Left ventricle myocardium superior (tissue), 1 donor: ENCODE results near the gene EPHA3. TPM values are rescaled to one million over a fixed set of nuclear protein-coding genes. Genes with fewer than 3 reads are reported as not detected.

ENCODE experiments used
- ATAC-seq: fragments of 200-7000 bp; cut with Tn5 transposase; one replicate; pipeline ENCODE4 v1.9.1; 2020; ENCODE audit warnings: mild to moderate bottlenecking, moderate library complexity
- DNase-seq: peaks from one replicate; pipeline ENCODE4 v3.0.0-alpha.2; 2020
- intact Hi-C: fragments of 100-400 bp; cut with micrococcal nuclease; formaldehyde crosslinking; loops from one replicate; pipeline ENCODE4 v1.11.0; 2022
- total RNA-seq: library from RNA; stranded (reverse); fragmentation: NEBNext Ultra II Directional; extraction: Animal tissue kit (Norgen Biotek cat#: 25700); gene quantifications from one replicate; pipeline ENCODE4 v1.2.1, GENCODE V29; 2021
- donor health status: DM: no; HTN: yes; CAD: no; lungs with severe emphysema.

Gene EPHA3
- total RNA-seq, 1 donor from 2014 or later, result 1.9 TPM

GRCh38 chr3:89216016-89216739 lies 108.8 kb downstream of the EPHA3 start:
- intact Hi-C loops, result no loop called here
- no peak for ATAC-seq

GRCh38 chr3:89217148-89217685 lies 109.8 kb downstream of the EPHA3 start:
- DNase-seq (no peak), ATAC-seq (no peak)
- intact Hi-C loops, result no loop called here

More at GRCh38 chr3:89216016-89216739, 108.8 kb downstream of the EPHA3 start:
- no peak for DNase-seq

- ATAC-seq (no peak), DNase-seq (no peak)
- intact Hi-C loops, result no loop called here
Measured at GRCh38 chr3:89221924-89222323, 114.5 kb downstream of the EPHA3 start.

GRCh38 chr3:89223188-89223587 lies 115.8 kb downstream of the EPHA3 start:
- no peak for ATAC-seq
- no peak for DNase-seq
- intact Hi-C loops, result no loop called here

GRCh38 chr3:89227218-89227617 lies 119.8 kb downstream of the EPHA3 start:
- DNase-seq (no peak), ATAC-seq (peak; percentile 38)
- intact Hi-C loops, result no loop called here

- ATAC-seq, result peak; percentile 44
- DNase-seq, result no peak
Measured at GRCh38 chr3:89227634-89228033, 120.2 kb downstream of the EPHA3 start.

DNA sequence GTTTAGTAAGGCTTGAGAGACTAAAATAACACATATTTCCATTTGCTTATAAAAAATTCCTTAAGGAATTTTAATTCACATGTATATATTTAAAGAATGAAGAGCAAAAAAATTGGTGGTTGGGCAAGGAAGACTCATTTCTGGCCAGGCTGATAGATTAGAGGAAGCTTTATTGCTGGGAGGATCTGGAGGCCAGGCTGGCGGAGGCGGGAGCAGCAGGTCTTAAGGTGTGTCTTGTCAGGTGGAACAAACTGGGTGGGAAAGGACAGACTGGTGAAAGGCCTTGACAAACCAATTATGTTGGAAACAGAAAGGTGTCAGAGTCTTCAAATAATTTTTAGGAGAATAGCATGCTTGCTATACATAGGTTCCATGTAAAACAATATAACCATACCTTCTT lies 124.7 kb downstream of the EPHA3 start:
- intact Hi-C loops, result no loop called here
- no peak for DNase-seq
- no peak for ATAC-seq

More at GRCh38 chr3:89227634-89228033, 120.2 kb downstream of the EPHA3 start:
- intact Hi-C loops, result no loop called here

- intact Hi-C loops, result no loop called here
- ATAC-seq (no peak), DNase-seq (no peak)
Measured at GRCh38 chr3:89234620-89235019, 127.2 kb downstream of the EPHA3 start.

DNA sequence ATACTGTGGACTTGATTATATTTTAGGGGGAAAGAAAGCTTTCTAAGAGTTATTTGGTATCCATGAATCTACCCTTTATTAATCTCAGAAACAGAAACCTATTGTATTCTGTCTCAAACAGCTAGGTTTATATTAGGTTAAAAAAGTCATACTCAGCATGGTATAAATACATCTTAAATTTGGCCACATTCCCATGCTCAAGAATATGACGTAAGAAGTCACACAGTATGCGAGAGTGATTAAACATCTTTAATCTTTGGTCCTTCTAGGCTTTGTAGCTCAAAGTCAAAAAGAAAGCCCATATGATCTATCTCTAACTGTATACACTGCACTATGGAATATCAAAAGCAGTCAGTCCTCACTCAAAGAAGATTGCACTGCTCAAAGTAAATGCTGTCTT lies 131.4 kb downstream of the EPHA3 start:
- intact Hi-C loops, result no loop called here
- DNase-seq, result no peak
- ATAC-seq, result no peak

- no peak for DNase-seq
- no peak for ATAC-seq
- intact Hi-C loops, result no loop called here
Measured at GRCh38 chr3:89239774-89240173, 132.4 kb downstream of the EPHA3 start.

- ATAC-seq, result no peak
- intact Hi-C loops, result no loop called here
- no peak for DNase-seq
Measured at GRCh38 chr3:89245612-89246011, 138.2 kb downstream of the EPHA3 start.

GRCh38 chr3:89246326-89246725 lies 138.9 kb downstream of the EPHA3 start:
- DNase-seq (no peak), ATAC-seq (no peak)
- intact Hi-C loops, result no loop called here

- DNase-seq (no peak), ATAC-seq (no peak)
- intact Hi-C loops, result no loop called here
Measured at GRCh38 chr3:89250742-89251141, 143.3 kb downstream of the EPHA3 start.

DNA sequence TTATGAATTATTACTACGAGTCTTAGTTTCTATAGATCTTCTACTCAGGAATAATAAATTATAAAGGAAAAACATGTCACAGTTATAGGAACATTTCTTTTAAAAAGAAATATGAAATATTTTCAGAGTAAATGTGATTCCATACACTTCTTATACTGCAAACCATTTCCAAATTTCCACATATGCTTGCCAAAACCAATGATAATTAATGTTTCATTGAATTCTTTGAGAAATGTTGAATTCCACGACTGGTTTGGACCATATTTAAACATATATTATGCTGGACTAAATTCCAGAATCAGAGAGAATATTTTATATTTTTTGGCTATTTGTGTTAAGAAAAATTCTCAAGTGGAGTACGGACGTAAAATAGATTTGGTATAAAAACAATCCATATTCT lies 144.6 kb downstream of the EPHA3 start:
- DNase-seq (no peak), ATAC-seq (no peak)
- intact Hi-C loops, result no loop called here

- ATAC-seq, result no peak
- DNase-seq, result no peak
- intact Hi-C loops, result no loop called here
Measured at GRCh38 chr3:89252860-89253259, 145.4 kb downstream of the EPHA3 start.

DNA sequence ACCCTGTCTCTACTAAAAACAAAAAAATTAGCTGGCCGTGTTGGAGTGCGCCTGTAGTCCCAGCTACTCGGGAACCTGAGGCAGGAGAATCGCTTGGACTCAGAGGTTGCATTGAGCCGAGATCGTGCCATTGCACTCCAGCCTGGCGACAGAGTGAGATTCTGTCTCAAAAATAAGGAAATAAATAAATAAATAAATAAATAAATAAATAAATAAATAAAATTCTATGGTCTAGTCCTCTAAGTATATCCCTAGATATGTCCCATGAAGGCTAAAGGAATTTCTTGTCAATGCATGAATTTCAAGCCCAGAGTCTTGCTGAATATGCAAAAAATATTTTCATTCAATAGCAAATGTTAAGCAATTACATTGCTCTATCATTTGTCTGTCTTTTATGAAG lies 149.0 kb downstream of the EPHA3 start:
- no peak for DNase-seq
- ATAC-seq, result no peak
- intact Hi-C loops, result no loop called here

- DNase-seq (no peak), ATAC-seq (no peak)
- intact Hi-C loops, result no loop called here
Measured at GRCh38 chr3:89256882-89257281, 149.5 kb downstream of the EPHA3 start.

- intact Hi-C loops, result no loop called here
- ATAC-seq, result peak; percentile 35
- DNase-seq, result no peak
Measured at GRCh38 chr3:89260721-89261120, 153.3 kb downstream of the EPHA3 start.

- ATAC-seq (no peak), DNase-seq (no peak)
- intact Hi-C loops, result no loop called here
Measured at GRCh38 chr3:89261673-89262072, 154.3 kb downstream of the EPHA3 start.

- peak; percentile 19 for DNase-seq
- ATAC-seq, result no peak
- intact Hi-C loops, result no loop called here
Measured at GRCh38 chr3:89262309-89262929, 155.0 kb downstream of the EPHA3 start.

DNA sequence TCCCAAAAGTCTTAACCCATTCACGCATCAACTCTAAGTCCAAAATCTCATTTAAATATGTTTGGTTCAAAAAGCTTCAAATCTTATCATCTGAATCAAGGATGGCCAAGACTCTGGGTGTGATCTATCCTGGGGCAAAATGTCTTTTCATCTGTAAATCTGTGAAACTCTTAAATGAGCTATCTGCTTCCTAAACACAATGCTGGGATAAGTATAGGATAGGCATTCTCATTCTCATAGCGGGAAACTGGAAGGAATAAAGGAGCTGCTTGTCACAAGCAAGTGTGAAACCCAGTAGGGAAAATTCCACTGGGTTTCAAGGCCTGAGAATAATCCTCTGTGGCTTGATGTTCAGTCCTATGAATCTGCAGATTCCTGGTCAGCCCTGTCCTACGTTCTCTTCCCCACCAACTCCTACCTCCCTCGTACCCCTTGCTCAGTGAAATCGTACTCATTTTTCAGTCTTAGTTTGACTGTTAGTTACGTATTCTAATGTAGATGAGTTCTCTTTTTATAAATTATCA lies 156.7 kb downstream of the EPHA3 start:
- intact Hi-C loops, result no loop called here
- no peak for ATAC-seq
- DNase-seq, result no peak
